NCI-H146 treated with DMSO at 0.1 percent for 48 hours (cell line): ENCODE data around the gene GLYATL1.

Experiments used
- DNase-seq: peaks from one replicate; lab custom pipeline; 2025; ENCODE audit not compliant: unreplicated experiment; lab: John Stamatoyannopoulos, UW

GLYATL1 gene

DNA sequence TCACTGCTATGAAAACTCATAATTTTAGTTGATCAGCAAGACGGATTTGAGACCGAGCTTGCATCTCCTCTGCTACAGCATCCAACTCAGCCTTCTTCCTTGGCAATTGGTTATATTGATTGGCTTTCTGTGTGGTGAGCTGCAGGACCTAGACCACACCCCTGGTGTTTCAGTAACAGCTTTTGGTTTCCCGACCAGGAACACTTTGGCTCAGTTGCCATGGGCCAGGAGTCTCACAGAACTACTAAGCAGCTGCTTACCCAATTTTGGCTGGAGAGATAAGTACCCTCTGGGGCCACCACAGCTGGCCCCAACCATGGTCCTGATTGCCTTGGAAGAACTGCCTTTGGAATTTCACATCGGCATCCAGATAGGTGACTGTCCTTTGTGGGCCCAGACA, at the start of gene GLYATL1:
TSS of gene GLYATL1 (plus strand) at position 212 of the 400 bp plus-strand sequence. CDS start 7,600 bp downstream, outside the sequence.
- DNase-seq = no peak

GRCh38 chr11:58893899-58894298, 45.4 kb upstream of the GLYATL1 start:
- no peak for DNase-seq

DNA sequence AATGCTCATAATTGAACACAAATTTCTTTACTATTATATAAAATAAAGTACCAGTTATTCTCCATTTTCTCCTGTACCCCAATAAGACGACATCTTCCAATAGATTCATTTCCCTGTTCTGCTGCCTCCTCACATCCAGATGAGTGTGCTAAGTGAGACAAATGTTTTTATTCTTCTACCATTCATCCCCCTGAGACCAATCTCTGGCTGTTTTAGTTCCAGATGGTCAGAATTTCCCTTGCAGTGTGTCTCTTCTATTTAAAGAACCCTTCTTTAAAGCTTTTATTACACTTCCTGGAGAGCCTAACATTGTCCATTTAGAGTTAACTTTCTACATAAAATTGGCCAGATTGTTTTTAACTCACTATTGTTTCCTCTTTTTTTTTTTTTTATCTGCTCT, 41.2 kb upstream of the GLYATL1 start:
- DNase-seq = no peak

DNA sequence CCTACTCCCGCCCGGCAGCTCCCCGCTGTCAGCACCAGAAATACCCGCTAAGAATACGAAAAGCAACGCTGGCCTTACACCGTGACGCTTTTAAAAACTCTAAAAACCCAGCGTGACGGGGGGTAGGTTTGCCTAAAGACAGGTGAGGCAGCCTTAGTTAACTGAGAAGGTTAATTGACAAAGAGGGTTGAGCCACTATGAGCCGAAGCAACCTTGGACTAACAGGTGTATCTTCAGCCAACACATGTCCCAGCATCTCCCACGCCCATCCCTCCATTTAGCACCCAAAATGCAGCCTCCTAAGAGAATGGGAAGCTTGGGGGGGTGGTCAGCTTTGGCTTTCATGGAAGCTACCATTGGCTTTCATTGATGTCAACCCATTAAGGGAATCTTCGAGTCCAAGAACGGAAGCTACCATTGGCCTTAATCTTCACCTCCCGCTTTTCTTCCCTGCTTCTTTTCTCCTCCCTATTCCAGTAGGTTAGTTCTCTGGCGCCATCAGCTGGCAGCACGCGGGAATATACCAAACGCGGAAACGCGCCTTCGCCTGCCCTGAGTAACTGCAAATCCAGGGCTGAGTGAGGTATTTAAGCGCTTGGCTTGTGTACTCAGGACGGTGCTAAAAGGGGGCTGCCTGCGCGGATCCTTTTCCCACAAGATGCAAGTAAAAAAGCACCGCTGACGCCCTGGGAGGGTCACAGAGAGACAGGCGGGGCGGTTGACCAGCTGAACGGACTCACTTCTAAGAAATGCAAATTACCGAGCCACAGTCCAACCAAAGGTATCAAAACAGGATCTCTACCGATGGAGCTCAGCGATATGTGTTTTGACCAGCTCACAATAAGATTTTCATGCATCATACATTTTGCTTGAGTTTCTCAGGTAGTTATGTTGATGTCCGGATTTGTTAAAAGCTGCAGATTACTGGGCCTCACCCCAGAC, 38.5 kb upstream of the GLYATL1 start:
- no peak for DNase-seq

DNA sequence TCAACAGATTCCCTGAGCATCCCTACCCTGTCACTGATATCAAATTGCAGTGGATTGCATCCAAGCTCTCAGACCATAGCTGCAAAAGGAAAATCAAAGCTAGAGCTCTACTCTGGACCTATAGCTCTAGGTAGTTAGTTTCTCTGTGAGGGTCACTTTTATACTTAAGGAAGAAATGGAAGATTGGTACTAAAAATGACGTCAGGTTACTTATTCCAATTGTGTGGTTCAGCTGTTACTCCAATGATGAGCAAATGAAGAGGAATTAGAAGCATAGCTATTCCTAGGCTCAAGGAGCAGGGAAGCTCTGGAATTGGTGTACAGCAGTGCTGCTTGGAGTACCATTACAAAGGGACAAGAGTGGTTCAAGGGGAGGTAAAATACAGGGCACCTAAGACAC, 36.4 kb upstream of the GLYATL1 start:
- no peak for DNase-seq

DNA sequence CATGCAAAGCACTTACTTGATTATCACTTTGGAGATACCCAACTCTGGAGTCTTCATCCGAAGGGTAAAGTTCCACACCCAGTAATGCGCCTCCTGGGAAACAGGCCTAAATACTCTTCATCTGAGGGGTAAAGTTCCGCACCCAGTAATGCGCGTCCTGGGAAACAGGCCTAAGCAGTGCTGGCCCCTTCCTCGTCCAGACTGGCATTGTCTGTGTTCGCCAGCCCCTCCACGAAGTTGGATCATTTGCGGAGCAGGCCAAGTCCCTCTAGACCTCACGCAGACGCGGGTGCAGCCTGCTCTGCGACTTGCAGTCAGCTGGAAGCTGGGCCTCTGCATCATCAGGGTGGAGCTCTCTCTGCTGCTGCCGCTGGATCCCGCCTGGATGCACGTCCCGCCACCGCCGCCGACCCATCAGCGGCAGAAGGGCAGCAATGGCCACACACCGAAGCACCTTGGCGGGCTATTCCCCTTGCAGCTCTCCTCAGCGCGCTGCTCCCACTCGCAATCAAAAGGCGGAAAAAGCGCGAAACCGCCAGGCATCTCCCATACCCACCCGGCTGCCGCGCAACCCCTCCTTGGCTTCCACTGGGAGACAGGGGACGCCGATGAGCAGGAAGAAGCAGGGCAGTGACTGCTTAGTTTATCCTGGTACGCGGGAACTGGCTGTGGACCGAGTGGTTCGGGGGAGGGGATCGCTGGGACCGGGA, 34.1 kb upstream of the GLYATL1 start:
- DNase-seq = no peak

DNA sequence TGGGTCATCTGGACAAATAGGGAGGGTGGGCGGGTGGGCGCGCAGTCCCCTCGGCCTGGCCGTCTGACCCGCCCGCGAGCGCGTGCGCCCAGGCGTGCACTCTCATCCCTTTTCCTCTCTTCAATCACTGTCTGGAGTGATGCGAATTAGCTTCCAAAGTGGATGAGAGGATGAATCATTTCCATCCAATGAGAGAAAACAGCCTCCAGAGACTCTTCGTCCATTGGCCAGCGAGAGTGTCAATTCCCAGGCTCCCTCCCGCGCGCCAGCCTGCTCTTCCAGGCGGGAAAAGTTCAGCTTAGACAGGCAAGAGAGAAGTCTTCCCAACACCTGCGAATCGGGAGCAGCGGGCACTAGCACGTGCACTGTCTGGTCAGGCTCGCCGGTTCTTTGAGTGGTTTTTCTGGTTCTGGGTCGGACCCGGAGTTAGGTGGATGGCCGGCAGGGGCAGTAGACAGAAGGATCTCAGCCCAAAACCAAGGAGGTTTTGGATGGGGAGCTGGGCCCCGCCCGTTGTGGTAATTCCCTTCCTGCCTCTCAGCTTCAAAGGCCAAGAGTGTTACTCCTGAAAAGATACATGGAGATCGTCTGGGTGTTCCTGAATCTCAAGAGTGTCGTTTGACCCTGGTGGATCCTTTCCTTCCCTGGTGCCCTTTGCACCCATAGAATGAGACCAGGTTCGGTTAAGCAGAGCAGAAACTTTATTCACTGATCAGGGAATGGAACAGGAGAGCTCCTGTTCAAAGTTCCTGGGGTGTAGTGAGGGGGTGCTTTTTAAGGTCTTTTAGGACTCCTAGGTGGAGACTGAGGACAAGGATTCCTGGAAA, 33.4 kb upstream of the GLYATL1 start:
- DNase-seq = peak; percentile 49

DNA sequence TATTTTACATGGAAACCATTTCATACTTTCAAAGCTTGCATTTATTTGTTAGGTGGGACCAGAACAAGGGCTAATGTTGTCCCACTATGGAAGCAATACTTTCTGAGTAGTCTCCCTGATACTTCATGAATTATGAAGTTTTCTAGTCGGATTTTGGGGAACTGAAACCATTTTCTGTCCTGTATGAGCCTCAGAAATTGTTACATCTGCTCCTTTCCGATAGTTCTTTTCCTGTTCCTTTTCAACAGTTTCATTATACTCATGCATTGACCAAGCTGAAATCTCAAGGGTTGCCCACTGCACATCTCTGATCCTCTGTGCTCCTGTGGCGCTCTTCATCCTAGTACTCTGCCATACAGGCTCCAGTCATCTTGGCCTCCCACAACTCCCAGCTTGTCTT, 31.5 kb upstream of the GLYATL1 start:
- DNase-seq = no peak

- DNase-seq = no peak
These were observed 27.2 kb upstream of the GLYATL1 start for GRCh38 chr11:58912124-58912523.

DNA sequence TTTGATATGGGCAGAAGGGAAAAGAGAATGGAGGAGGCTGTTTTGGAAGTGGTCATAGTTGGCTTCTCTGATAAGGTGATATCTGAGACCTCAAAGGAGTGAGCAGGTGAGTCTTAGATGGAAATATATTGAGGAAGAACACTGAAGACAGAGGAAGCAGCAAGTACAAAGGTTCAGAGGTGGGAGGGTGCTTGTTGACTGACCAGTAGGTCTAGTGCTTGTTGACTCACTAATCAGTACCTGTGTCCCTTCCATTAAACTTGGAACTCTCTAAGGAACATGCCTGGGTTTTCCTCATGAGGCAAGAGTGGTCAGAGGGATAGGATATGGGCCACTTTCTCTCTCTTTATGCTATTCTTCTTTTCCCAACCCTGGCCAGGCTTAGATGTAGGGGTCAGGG, 25.6 kb upstream of the GLYATL1 start:
- no peak for DNase-seq

GRCh38 chr11:58914821-58915543, 24.3 kb upstream of the GLYATL1 start:
- no peak for DNase-seq

- DNase-seq = no peak
These were observed 22.7 kb upstream of the GLYATL1 start for GRCh38 chr11:58916637-58917036.

GRCh38 chr11:58917159-58917783, 22.0 kb upstream of the GLYATL1 start:
- no peak for DNase-seq

GRCh38 chr11:58919561-58919960, 19.7 kb upstream of the GLYATL1 start:
- no peak for DNase-seq

DNA sequence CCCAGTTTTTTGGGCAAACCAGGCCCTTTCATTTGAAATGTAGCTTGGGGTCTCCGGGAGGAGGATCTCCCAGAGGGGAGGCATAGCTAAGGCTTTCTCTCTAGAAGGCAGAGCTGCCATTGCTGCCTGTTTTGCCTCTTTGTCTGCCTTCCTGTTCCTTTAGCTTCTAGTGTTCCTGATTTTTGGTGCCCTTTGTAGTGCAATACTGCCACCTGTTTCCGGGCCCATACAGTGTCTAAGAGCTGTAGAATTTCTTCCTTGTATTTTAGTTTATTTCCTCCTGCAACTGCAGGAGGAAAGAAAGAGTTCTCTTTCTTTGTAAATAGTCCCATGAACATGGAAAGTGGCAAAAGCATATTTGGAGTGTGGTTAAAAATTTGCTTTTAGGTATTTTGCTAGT, 19.3 kb upstream of the GLYATL1 start:
- no peak for DNase-seq

DNA sequence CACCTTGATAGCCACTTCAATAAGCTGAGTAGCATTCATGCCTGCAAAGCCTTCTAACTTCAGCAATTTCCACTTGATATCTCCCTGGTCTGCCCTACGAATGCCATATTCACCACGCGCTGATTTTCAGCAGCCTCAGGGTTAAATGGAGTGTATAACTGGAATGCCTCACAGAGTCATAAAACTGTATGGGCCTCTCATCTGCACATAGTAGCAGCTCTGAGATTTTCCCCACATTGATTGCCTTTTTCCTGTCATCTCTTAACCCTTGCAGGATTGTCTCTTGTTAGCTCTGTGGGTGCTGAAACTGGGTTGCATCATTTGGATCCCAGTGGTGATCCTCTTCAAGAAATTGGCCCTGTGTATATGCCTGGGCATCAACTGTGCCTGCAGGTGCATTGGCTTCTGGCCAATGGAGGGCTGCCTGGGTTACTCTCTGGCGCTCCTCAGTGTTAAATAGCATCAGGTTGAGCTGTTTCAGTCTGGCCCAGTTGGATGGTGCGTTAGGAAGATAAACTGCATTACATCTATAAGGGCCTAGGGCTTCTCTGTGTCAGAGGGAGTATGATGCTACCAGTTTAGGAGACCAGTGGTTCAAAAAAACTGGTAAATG, 17.4 kb upstream of the GLYATL1 start:
- DNase-seq = no peak

GRCh38 chr11:58922479-58922878, 16.8 kb upstream of the GLYATL1 start:
- DNase-seq = no peak

DNA sequence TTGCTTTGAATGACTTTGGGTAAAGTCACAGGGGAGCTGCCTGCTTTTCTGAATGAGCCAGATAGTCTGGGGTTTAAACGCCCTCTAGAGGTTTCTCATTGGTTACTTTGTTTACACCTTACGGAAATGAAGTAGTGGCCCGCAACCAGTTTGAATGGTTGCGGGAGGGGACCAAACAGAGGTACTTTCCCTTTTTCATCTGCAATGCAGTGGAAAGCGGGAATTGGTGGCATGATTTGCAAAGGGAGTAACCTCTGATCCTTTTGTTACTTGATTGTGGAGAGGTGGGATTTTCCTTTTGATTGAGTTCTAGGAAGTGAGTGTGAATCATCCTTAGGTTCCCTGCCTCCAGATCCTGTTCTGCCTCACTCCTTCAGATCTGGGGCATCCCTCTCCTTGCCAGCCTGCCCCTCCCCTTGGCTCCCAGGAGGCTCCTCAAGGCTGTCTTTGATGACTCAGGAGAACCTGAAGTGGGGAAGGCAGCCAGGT, 15.9 kb upstream of the GLYATL1 start:
- DNase-seq = no peak

DNA sequence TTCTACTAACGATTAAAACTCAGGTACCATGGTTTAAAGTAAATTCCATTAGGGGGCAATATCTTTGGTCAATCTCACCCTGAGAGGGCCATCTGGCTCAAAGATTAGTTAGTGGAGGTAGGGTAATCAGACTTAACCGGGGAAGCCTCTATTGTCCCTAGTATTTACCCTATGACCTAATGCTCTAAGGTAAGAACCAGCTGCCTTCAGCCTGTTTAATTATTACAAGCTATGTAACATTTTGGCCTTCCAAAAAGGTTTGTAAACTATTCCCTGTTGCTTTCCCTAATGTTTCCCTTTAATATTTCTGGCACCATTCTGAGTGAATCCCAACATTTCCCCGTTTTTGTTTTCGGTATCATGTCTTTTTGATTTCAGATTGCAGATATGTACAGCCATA, 15.1 kb upstream of the GLYATL1 start:
- DNase-seq = peak; percentile 45

DNA sequence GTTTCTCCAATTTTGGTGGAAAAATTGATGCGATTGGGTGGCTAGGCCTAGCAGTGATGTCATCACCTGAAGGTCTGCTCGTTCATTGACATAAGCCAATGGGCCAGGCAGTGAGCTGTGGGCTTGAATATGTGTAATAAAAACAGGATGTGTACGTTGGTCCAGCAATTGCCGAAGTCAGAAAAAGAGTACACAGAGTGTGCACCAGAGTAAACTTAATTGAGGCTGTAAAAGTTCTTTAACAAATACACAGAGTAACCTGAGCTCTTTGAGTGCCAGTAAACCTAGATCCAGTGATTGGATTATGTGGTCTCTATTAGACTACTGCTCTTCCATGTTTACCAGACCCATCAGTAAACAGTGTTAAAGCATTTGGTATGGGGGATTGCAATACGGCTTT, 13.0 kb upstream of the GLYATL1 start:
- no peak for DNase-seq
